Mucosa of rectum (tissue), 2 donors: ENCODE measurements around the gene ITM2A.

Experiments used
- H3K27ac ChIP-seq, 2 donors: one replicate each; pipeline ENCODE4 v1.7.0; 2013; ENCODE audit warnings: inconsistent platforms in 2 of 2, low read depth in 2 of 2, low read length in 2 of 2
- H3K27me3 ChIP-seq, 2 donors: one replicate each; pipeline ENCODE4 v1.7.0; 2013; ENCODE audit warnings: low read length in 2 of 2; ENCODE audit not compliant: control insufficient read depth in 2 of 2, insufficient read depth in 2 of 2
- H3K36me3 ChIP-seq, 2 donors: one replicate each; pipeline ENCODE4 v1.7.0; 2013; ENCODE audit warnings: low read length in 2 of 2; ENCODE audit not compliant: control insufficient read depth in 2 of 2, insufficient read depth in 2 of 2
- H3K4me1 ChIP-seq, 2 donors: one replicate each; pipeline ENCODE4 v1.7.0; 2013; ENCODE audit warnings: low read length in 2 of 2, mild to moderate bottlenecking in 1 of 2; ENCODE audit not compliant: control insufficient read depth in 2 of 2, insufficient read depth in 2 of 2
- H3K4me3 ChIP-seq, 2 donors: one replicate each; pipeline ENCODE4 v1.7.0; 2013; ENCODE audit warnings: low read length in 2 of 2
- H3K9ac ChIP-seq, 2 donors: one replicate each; pipeline ENCODE4 v1.7.0; 2013; ENCODE audit warnings: low read length in 2 of 2, low read depth in 1 of 2, mild to moderate bottlenecking in 1 of 2
- H3K9me3 ChIP-seq, 2 donors: one replicate each; pipeline ENCODE4 v1.7.0; 2013; ENCODE audit warnings: low read length in 2 of 2; ENCODE audit not compliant: control insufficient read depth in 2 of 2
- donor health status: healthy.
- donor health status: Normal muscosa, but diverticular disease.

The ITM2A gene

DNA sequence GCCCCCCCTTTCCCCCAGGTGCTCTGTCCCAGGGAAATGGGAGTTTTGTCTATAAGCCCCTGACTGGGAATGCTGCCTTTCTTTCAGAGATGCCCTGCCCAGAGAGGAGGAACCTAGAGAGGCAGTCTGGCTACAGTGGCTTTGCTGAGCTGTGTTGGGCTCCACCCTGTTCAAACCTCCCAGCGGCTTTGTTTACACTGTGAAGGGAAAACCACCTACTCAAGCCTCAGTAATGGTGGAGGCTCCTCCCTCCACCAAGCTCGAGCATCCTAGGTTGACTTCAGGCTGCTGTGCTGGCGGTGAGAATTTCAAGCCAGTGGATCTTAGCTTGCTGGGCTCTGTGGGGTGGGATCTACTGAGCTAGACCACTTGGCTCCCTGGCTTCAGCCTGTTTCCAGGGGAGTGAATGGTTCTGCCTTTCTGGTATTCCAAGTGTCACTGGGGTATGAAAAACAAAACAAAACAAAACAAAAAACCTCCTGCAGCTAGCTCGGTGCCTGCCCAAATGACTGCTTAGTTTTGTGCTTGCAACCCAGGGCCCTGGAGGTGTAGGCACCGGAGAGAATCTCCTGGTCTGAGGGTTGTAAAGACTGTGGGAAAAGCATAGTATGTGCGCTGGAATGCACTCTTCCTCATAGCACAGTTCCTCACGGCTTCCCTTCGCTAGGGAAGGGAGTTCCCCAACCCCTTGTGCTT lies 41.7 kb downstream of the ITM2A start:
- no peak overlapping the region for H3K9ac ChIP-seq
- no peaks in the 10 kb centered on the region for H3K27me3 ChIP-seq
- H3K9me3 ChIP-seq, result no peaks in the 10 kb centered on the region
- no peak overlapping the region for H3K27ac ChIP-seq
- no peaks in the 10 kb centered on the region for H3K36me3 ChIP-seq
- H3K4me1 ChIP-seq, result no peaks in the 10 kb centered on the region
- H3K4me3 ChIP-seq, result no peak overlapping the region
